Activated CD4-positive, alpha-beta T cell treated with anti-CD3 and anti-CD28 coated beads for 48 hours (primary cell): ENCODE results near the gene CMSS1.

Experiments used
- DNase-seq: peaks from one replicate; pipeline ENCODE4 v3.0.0-alpha.2; 2020

The CMSS1 gene

DNA sequence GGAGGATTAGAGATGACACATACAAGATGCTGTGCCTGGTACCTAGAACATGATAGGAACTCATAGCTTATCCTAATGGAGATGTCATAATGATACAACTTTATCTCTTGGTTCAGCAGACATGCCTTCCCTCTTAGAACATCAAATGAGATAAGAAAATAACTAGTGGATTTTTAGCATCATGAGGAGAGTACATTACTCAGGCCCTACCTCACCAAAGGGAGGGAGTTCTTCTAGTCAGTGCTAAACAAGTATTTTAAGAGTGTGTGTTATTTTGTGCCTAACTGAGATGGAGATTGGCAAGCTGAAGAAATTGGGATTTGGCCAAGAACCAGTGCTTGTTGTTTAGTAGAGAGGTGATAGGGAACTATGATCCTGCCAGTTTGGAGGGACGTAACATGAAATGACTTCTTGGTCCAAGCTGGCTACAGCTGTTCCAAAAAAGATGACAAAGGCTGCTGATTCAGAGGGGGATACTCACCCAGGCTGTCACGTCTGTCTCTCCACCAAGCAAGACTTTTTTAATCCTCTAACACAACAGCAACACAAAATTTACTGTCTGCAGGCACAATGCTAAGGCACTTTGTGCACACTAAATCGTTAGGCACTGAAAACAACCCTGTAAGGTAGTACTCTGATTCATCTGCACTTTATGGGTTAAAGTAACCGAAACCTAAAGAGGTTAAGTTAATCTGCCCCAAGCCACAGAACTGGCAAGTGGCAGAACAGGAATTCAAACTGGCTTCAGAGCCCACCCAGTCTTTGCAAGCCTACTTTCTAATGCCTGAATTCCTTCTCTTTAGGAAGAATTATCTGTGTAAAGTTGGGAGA, 126.5 kb downstream of the CMSS1 start:
- no peak for DNase-seq

DNA sequence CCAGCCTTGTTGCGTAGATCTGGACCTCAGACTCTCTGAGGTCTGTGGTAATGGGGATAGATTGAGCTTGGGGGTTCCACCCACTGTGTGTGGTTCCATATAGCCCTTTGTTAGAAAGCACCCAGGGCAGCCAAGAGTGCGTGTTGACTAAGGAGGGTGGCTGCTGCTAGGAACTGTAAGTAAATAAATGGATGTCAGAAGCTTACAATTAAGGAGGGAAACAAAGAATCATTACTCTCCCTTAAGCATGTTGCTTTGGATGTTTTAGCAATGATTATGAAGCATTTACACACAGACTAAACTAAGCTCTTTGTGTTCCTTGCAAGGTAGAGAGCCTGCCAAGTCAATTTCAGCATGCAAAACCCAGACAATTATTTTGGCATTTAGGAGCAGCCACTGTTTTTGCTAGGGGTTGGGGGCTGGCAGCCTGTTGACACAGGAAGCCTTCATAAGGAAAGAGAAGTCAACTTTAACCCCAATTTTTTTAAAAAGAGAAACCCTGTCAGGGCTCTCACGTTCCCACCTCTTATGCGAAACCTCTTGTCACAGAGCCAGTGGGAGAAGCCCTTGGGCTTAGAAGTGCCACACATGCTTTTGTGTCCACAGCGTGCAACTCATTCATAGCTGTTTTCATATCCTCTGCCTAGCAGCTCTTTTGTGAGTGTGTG, 127.8 kb downstream of the CMSS1 start:
- DNase-seq = no peak

DNA sequence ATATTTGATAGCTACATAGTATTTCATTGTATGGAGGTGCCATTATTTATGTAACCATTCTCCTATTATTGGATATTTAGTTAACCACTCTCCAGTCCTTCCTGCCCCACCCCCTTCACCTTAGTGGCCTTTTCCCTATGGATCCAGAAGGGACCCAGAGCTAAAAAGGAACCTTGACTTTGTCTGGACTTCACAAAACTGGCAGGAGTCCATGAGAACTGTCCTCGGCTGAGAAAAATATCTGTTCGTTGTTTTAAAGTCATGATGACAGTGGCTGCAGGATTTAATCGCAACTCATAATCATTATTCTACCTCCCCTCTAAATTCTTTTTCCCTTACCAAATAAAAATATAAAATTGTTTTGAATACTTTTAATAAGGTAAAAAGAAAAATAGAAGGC, 129.7 kb downstream of the CMSS1 start:
- no peak for DNase-seq

DNA sequence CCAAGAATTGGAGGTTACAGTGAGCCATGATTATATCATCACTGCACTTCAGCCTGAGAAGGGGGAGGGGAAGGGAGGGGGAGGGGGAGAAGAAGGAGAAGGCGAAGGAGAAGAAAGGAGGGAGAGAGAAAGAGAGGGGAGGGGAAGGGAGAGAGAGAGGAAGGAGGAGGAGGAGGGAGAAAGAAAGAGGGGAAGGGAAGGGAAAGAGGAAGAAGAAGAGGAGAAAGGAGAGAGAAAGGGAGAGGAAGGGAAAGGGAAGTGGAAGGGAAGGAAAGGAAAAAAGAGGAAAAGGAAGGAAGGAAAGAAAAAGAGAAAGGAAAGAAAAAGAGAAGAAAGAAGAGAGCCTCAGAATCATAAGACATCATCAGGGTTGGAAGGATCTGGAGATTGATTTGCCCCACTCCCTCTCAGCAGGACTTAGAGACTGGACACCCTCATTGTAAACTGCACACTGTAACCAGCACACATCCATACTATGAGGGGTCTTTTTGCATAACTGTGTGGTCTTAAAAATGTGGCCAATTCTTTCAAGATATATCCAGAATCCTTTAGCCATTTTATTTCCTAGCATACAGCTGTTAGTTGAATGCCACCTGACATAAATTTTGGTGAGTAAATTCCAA, 130.9 kb downstream of the CMSS1 start:
- no peak for DNase-seq

DNA sequence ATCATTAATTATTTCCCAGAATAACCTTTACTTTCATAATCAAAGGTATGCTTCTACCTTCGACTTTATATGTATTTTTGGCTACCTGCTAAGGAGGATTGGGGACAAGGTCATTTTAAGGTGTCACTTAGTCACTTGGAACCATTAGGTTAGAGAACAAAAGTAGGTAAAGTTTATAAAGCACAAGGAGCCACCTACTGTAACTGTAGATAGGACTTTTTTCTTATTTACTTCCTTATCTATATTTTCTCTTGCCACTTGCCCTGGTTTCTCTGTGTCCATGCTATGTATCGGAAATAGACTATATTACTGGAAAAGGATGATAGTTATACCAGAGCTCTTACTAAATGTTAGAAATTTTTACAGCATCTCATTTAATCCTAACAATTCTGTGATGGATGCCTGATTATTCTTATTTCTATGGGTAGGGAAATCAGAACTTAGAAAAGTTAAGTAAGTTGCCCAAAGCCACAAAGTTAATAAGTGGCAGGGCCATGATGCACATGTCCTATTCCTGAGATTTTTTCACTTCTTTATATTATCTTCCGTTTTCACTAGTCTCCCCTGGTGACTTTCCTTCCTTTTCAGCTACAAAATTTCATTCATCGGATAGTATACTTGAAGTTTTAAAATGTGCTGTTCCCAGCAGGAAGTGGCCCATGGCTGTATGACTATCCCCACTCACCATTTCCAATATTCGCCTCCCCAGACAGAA, 132.5 kb downstream of the CMSS1 start:
- no peak for DNase-seq

DNA sequence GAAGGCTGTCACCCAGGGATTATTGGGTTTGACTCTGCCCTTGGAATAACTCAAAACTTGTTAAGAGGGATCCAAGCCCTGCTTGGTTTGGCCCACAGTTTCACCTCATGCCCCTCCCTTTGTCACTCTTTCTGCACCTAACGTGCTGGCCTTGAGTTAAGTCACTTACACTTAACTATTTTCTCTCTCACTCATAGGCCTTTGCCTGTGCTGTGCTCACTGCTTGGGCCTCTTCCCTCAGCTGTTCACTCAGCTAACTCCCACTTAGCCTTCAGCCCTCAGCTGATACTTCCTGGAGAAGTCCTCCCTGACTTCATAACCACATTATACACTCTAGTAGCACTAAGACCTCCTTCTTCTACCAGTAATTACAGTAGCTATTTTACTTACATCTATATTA, 133.3 kb downstream of the CMSS1 start:
- DNase-seq = no peak

DNA sequence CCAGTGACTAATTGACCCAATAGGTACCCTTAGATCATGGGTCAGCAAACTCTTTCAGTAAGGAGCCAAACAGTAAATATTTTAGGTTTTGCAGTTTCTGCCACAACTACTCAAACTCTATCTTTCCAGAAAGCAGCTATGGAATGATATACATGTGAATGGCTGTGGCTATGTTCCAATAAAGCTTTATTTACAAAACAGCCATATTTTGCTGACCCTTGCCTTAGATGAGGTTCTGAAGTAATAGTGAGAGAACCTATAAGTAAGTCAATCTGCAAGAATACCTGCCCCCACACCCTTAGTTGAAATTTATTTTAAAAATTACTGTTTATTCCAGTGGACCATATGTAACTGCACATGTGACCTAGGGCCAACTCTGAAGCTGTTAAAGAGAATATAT, 134.0 kb downstream of the CMSS1 start:
- no peak for DNase-seq

DNA sequence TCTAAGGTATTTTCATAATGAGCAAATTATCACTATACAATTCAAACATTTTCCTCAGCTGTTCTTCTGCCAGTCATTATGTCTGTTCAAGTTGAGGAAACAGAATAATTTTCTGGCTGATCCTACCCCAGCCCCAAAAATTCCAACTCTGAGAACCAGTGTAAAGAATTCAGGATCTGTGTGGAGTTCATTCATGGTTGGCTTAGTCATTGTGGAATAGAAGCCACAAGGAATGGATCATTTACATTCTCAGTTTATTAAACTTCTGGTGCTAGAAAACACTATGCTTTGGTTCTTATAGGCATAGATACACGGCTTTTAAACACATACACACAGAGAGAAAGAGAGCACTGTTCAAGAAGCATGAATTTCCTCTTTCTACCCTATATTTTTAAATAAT, 134.6 kb downstream of the CMSS1 start:
- no peak for DNase-seq

DNA sequence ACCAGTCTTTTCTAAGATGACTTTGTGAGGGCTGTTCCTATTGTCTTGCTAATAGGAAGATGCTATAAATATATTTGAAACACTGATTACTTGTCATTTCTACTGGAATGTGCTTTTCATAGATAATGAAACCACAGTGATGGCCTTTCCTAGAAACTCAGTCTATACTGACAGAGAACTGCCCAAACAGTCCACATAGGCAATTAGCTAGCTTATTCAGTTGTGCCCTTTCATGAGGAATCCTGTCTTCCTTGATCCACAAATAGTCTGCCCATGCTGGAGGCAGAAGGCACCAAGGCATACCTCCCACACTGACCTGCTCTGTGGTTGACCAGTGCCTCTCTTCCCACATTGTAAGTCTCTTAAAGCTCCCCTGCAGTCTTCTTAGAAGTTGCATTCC, 135.9 kb downstream of the CMSS1 start:
- DNase-seq = no peak

DNA sequence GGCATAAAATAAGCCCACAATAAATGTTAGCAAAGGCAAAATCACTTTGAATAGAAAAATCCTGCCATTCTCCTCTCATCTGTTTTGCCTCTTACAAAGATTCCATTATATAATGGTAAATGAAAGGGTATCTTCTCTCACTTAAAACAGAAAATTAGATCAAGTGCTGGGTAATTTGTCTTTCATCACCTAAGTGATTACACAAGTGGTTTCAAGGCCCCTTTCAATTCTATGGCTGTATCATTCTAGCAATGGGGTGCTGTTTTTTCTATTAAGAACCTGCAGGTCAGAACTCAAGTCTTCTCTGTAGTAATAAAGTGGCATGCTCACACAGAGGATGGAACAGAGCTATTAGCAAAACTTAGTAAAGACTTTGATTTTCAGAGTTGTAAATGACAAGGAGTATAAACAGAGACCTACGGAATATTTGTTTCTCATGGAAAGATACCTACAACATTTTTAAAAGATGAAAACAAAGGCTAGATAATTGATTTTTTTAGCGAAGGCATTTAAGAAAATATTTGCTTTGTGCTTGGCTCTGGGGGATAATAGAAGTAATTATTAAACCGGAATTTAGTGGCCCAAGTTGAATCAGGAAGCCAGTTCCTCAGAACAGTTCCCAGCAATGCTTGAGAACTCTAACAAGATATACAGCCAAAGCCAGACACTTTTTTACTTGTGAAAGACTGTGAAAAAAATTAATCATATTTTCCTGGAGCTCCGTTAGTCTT, 137.4 kb downstream of the CMSS1 start:
- DNase-seq = no peak

DNA sequence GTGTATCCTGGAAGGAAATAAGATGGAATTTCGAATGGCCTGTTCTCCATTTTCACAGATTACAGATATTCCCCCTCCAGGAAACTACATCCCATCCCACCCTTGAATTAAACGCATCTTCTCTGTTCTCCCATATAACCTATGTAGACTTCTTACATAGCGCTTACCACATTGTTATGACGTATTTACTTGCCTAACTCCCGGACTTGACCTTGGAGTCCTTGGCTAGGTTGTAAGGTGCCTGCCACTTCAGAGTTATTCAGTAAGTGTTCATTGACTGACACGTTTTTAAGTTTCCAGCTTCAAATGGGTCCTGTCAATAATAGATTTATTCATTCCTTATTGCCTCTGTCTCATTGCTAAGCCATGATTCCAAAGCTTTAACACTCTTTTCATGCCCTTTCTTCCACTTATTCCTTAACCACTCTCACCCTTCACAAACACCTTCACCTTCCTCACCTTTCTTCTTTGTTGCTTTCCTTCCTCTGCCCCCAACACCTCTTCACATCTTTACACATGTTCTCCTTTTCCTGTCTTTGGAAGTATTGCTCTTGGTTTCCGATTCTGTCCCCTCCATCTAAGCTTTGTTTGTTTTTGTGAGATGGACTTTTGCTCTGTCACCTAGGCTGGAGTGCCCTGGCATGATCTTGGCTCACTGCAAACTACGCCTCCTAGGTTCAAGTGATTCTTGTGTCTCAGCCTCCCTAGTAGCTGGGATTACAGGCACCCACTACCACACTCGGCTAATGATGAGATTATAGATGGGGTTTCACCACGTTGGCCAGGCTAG, 138.3 kb downstream of the CMSS1 start:
- DNase-seq = no peak

DNA sequence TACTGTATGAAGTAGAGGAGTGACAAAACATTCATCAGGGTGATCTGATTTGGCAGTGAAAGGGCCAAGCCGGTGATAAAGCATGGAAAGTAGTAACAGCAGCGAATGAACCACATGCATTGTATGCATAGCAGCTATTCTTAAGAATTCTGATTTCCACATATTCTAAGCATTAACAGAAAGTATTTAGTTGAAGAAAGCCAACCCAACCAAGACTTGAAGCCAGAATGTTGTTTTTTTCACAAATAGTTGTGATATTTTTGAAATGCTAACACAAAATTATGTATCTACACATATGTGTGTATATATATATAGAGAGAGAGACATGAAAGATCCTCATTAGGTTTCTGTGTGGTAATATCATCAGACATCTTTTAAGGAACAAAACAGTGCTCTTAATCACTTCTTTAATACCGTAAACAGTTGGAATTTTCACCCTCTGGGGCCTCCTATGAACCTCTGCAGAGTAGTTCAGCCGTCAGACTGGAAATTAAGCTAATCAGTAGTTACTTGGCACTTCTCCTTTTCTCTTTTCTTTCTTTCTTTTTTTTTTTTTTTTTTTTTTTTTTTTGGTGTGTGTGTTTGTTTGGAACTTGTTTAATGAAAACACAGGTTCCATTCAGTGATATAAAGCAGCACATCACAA, 139.6 kb downstream of the CMSS1 start:
- no peak for DNase-seq

DNA sequence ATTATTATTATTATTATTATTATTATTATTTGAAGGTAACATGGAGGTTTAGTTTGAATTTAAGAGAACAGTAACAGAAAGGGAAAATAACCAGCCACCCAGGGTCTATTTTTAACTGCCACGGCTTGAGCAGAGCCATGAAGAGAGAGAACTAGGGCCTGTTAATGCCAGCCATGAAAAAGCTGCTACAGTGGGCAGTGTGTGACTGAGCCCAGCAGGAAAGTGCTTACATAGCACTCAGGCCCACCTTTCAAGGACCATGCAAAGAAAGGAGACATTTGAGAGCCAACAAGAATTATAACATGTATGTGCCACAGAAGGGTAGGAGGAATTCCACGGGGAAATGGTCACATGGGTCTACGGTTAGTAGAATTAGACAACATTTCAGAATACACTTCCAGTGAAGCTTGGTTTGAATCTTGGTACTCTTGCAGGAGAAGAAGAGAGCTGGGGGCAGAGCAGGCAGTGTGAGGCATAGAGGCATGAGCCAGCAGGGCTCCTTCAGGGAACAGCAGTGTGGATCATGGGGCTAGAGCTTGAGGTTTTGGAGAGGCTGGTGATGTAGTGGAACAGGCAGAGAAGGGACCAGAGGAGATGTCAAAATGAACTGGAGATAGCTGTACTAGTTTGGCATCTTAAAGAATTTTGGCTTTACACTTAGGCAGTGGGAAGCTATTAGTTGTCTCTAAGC, 140.7 kb downstream of the CMSS1 start:
- DNase-seq = no peak

DNA sequence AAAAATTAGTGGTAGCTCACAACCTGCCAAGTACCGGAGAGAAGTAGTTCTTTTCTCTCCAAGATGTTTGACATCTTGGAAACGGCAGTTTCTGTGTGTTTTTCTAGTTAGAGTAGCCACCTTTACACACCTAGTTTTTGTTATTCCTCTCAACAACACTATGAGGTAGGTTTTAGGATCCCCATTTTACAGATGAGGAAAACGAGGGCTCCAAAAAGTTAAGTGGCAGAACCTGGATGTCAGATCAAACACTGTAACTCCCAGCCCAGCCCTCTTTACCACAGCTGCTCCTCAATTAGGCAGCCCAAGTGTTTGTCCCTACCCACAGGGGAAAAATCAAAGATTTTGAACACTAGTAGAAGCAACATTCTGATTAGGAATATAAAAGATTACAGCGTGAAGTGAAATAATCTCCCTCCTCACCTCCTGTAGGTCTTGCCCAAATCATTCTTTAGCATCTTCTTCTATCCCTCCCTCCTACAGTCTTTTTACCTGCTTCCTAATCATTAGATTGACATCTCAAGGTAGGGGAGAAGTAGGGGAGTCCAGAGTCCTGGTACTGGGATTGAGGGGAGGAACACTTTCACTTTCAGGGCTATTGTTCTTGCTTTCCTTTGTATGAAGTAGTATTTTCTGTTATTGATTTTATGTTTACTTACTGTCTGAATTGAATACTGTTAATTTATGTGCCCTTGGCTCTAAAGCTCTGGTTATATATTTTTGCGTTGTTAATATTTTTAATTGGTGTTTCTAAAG, 142.6 kb downstream of the CMSS1 start:
- no peak for DNase-seq

DNA sequence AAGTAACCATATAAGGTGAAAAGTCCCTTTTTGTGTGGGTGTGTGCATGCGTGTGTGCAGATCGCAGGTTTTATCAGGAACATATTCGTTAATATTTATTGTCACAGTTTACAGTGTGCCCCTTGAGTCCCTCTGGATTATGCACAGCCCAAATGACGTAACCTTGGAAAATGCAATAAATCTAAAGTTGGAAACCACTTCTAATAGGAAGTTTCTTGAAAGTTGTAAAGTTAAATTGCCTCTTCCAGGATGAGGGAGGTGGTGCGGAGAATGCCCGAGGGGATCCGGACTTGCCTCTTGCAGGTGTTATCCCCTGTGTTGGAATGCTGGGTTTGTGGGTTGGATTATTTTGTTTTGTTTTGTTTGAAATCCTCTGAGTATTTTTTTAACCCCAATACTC, 143.3 kb downstream of the CMSS1 start:
- DNase-seq = no peak

DNA sequence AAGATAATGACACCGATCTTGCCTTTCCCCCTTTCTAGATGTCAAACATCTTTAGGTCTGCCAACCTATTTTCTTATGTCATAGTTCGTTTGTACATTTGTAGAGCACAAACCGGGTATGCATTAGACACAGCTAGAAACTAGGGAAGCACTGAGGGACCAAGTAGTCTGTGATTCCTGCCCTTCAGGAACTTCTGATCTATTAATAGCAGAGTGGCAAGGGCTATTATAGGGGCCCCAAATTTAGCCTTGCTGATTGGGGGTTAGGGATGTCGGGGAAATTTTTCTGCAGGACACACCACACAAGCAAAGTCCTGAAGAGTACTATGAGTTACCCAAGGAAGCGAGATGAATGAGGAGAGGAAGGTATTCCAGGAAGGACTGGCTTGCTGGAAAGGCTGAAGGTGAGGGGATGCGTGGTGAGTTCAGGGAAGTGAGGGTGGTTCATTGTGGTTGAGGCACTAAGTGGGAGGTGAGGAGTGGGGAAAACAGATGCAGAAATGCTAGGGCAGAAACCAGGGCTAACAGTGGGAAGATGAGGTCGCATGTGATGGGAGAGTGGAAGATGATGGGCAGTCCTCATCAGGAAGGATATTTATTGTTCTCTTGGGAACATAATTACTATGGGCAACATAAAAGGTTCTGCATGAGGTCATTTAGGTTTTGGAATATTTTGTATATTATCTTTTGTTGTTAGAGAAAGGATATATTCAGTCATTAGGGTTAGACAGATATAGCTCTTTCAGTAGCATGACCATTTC, 144.3 kb downstream of the CMSS1 start:
- no peak for DNase-seq

DNA sequence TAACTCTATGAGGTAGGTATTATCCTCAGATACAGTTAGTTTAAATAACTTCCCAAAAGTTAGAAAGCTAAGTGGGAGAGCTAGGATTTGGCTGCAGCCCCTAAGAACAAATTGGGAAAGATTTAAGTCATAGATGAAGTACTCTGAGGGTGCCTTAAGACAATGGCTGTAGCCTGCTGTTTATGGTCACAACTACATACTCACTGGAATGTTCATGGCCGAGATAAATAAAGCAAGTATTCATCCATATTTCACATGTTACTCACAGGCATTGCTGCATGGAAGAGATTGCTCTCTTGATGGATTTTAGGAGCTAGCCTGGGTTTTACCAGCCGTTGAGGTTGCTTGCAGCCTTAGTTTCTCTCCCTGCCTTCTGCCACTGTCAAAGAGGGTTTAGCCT, 145.0 kb downstream of the CMSS1 start:
- no peak for DNase-seq

DNA sequence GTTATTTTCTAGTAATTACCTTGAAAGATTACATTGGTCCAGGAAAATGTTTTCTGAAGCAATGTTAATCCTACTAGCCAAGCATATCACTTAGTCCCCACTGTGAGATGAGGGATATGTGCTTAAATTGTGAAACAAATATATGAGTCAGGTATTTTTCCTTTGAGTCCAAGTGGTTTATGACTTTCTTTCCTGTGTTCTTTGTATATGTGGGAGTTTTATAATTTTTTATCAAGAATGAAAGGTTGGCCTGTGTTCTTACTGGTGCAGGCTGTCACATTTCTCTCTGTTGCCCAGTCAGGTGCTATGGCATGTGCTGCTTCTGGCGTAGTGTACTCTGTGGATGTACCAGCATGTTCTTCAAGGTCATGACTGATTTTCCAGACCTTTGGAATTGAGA, 147.4 kb downstream of the CMSS1 start:
- no peak for DNase-seq

DNA sequence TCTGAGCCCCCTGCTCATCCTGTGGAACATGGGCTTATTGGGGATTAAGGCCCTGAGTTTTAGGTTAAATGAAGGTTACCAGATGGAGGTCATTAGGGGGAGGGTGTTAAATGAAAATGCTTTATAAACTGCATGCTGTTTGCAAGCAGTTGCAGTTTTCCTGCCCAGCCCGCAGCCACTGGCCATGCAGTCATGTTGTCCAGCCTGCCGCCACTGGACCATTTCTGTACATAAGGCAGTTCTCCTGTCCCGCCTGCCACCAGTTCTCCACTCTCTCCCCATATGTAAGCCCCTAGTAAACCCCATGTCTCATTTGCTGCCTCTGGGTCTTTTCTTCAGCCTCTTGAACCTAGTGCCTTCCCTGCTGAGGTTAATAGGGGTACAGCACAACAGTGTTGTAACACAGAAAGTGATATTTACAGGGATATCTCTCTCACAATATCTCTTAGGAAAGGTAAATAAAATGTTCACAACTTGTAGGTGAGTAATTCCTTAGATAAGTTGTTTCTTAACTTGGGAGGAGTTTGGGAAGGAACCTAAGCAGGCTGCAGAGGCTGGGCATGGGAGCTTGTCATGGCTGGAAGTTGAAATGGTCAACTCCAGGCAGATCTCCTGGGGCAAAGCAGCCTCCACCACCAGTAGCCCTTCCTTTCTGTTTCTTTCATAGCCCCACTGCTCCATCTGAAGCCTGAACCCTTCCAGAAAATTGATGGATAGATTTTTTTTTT, 148.2 kb downstream of the CMSS1 start:
- no peak for DNase-seq
